Cortex of kidney (tissue), 1 donor: ENCODE data around the gene ALG8.
"Not testable (repeated sequence)": the region's sequence is repeated elsewhere in the genome, so short reads cannot be mapped to it uniquely, and the experiment has no call there.

Source experiments
- DNase-seq: peaks from one replicate; lab custom pipeline; 2025; lab: John Stamatoyannopoulos, UW

Gene ALG8

DNA sequence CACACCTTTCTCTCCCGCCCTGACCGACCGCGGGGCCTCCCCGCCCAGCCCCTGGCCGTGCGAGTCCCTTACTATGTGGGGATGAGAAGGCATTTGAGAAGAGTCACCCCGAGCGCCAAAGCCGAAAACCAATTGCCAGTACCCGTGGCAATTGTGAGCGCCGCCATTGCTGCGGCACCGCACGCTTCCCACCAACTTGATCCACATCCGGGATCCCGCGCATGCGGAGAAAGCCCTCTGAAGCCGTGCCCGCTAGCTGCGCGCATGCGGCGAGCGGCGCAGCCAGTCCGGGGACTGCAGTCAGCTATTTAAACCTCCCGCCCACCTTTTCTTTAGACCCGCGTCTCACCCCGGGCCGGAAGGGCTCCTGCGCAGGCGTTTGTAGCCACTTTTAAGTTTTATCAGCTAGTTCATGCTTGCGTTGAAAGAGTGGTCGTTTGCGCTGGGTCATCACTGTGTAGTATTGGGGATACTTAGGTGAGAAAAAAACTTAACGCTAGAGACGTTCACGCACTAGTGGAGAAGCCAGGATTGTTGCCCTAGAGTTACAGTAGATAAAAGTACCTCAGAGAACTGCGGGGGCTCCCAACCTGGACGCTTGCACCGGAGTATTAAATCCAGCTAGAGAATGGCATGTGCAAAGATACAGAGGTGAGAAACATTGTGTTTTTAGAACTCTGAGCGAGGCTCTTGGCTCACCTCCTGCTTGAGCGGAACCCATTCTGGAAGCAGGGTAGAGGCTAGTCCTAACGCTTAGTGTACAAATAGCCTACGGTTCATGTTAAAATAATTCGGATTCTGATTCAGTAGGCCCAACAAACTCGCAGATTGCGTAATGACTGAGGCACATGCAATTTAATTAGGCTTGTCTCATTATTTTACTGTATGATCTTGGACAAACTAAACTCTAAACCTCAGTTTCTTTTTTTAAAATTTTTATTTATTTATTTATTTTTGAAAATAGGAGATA is at the start of gene ALG8:
TSS of gene ALG8 (minus strand) at position 205 of the 970 bp plus-strand sequence. CDS start at position 167, 38 bp downstream.
- DNase-seq, result peak; percentile 71

DNA sequence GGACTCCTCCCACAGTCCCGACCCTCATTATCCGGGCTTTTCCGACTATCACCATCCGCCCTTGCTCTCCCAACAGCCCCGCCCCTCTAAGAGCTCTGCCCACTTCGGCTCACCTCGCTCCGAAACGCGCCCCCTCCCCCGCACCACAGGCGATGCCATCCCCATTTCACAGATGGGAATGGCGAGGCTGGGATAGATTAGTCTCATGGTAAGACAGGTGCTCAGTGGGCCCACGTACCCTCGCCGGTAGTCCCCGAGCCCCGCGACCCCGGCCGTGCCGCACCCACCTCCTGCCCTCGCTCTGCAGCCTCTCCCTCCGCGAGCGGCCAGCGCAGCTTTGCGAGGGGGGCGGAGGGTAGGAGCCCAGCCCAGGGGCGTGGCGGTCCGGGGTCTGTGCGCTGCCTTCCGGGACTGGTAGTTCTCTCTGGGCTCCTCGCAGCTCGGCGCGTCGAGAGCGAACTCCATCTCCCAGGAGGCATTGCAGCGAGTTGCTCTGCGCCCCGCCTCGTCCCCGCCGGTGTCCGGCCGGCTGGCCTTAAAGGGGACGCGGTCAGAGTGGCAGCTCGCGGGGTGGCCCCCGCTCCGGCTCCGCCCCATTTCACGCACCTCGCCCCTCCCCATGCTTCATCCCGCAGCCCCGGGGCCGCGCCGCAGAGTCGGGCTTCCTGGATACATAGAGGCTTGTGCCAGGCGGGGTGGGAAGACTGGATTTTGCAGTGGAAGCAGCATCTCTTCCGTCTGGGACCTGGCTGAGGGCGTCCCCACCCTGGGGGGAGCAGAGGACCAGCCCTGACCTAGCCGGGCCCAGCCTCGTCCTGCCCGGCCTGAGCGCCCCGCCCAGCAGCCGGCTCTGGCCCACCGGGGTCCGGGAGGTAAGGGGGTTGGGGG is 49.1 kb upstream of the ALG8 start, which contains the start of the genes KCTD21 and USP35:
TSS of gene KCTD21 (minus strand) at position 341 of the 888 bp plus-strand sequence. CDS start 14,072 bp downstream, outside the sequence.
TSS of gene USP35 (plus strand) at position 634 of the 888 bp plus-strand sequence. CDS start 7,327 bp downstream, outside the sequence.
- peak; percentile 71 for DNase-seq

DNA sequence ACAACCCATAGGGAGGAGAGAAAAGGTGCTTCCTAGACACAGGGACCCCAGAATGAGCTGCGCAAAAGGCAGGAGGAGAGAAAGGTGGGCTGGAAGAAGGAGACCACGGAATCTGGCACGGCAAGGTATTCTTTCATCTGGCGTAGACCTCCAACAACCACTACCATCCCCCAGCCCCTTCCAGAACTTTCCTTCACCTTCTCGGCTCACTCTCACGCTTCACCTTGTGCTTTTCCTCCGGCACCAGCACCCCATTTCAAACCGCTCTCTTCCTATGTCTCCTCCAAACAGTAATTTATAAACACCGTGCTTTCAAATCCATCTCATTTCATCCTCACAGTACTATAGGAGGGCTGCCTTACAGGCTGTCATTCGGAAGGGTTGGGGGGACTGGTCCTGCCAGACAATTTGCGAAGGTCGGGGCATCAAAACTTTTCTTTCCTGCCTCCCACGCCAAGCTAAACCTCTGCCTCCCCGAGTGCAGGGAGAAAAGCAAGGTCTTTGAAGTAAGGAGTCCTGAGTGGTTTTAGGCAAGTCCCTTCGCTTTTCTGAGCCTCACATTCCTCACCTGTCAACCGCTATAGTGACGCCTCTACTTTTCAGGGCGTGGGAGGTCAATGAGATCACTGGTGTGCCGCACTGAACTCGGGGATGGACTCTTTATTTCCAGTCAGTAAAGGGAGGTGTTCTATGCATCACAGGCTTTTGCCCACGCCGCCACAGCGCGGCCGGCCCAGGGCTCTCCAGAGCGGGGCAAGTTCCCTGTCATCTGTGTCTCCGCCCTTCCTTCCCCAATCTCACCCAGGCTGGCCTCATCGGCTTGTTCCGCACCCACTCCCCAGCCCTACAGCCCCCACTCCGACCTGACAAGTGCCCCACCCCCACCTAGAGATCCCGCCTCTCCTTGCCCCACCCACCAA is 48.2 kb upstream of the ALG8 start:
- DNase-seq, result no peak

DNA sequence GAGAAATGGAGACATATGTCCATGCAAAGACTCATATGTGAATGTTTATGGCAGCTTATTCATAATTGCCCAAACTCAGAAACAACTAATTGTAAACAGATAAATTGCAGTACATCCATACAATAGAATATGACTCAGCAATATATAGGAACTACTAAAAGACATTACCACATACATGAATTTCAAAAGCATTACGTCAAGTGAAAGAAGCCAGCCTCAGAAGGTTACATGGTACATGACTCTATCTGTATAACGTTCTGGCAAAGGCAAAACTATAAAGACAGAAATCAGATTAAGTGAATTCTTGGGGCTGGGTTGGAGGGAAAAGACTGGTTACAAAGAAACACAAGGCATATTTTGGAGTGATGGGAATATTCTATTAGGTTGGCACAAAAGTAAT is 41.8 kb upstream of the ALG8 start:
- no peak for DNase-seq

- no peak for DNase-seq
Observed at GRCh38 chr11:78180751-78181150, 41.3 kb upstream of the ALG8 start.

- no peak for DNase-seq
Observed at GRCh38 chr11:78179459-78180071, 40.1 kb upstream of the ALG8 start.

- DNase-seq, result no peak
Observed at GRCh38 chr11:78177216-78177615, 37.8 kb upstream of the ALG8 start.

GRCh38 chr11:78176605-78177141 is 37.2 kb upstream of the ALG8 start:
- DNase-seq, result no peak

GRCh38 chr11:78175862-78176261 is 36.4 kb upstream of the ALG8 start:
- not testable (repeated sequence) for DNase-seq

GRCh38 chr11:78171951-78172350 is 32.5 kb upstream of the ALG8 start:
- no peak for DNase-seq

GRCh38 chr11:78170874-78171549 is 31.6 kb upstream of the ALG8 start:
- DNase-seq, result no peak

- no peak for DNase-seq
Observed at GRCh38 chr11:78170413-78170812, 31.0 kb upstream of the ALG8 start.

GRCh38 chr11:78168539-78169477 is 29.4 kb upstream of the ALG8 start:
- no peak for DNase-seq

DNA sequence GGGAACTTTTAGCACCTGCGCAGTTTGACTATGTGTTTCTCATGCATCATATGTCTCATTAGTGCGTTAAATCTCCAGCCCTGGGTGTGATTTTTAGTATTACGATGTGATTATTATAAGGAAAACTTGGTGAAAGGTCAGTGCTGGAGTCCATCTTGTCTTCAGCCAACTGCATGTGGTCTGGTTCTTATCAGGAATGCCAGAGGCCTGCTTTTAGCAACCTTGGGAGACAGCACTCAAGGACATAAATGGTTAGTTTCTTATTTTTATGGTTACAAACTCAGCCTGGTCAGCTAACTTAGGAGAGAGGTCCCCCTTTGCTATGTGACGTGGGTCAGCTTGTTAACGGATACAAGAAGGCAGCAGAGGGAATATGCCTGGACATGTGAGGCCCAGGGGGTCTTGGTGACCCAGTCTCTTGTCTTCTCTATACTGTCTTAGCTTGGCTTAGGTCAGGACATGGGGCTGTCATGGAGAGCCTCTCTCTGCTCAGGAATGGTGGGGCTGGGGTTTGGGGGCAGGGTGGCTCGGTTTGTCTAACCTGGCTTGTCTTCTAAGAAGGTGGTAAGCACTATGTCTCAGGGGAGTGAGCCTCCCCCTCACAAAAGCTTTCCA is 27.5 kb upstream of the ALG8 start:
- DNase-seq, result no peak

GRCh38 chr11:78164471-78164870 is 25.0 kb upstream of the ALG8 start:
- no peak for DNase-seq

GRCh38 chr11:78163828-78164227 is 24.4 kb upstream of the ALG8 start:
- DNase-seq, result no peak

GRCh38 chr11:78161962-78162371 is 22.5 kb upstream of the ALG8 start:
- DNase-seq, result no peak

- DNase-seq, result no peak
Observed at GRCh38 chr11:78161346-78161745, 21.9 kb upstream of the ALG8 start.
